Effector CD8-positive, alpha-beta T cell (primary cell): Measurements from ENCODE around the gene DLX6.

ENCODE experiments used
- DNase-seq: peaks from one replicate; lab custom pipeline; 2025; lab: John Stamatoyannopoulos, UW

DLX6 gene

GRCh38 chr7:96995406-96996110 is 9.8 kb upstream of the DLX6 start:
- DNase-seq, result no peak

GRCh38 chr7:96996111-96996957 is 9.0 kb upstream of the DLX6 start:
- no peak for DNase-seq

GRCh38 chr7:96996958-96997511 is 8.3 kb upstream of the DLX6 start:
- DNase-seq, result no peak

GRCh38 chr7:96997512-96998032 is 7.8 kb upstream of the DLX6 start:
- DNase-seq, result no peak

- no peak for DNase-seq
Measured at GRCh38 chr7:96998333-96998732, 7.0 kb upstream of the DLX6 start.

GRCh38 chr7:96998744-96999143 is 6.6 kb upstream of the DLX6 start:
- no peak for DNase-seq

GRCh38 chr7:97001221-97001620 is 4.1 kb upstream of the DLX6 start:
- no peak for DNase-seq

- no peak for DNase-seq
Measured at GRCh38 chr7:97001656-97002554, 3.4 kb upstream of the DLX6 start.

GRCh38 chr7:97002555-97003261 is 2.6 kb upstream of the DLX6 start:
- DNase-seq, result no peak

- DNase-seq, result no peak
Measured at GRCh38 chr7:97003262-97004246, 1.8 kb upstream of the DLX6 start.

GRCh38 chr7:97004247-97005182 is 838 bp upstream of the DLX6 start:
- DNase-seq, result no peak

- no peak for DNase-seq
Measured at GRCh38 chr7:97006055-97006815, 882 bp downstream of the DLX6 start.

GRCh38 chr7:97006816-97007582 is 1.6 kb downstream of the DLX6 start:
- no peak for DNase-seq

GRCh38 chr7:97007583-97007861 is 2.2 kb downstream of the DLX6 start:
- no peak for DNase-seq

GRCh38 chr7:97008275-97008917 is 3.0 kb downstream of the DLX6 start:
- DNase-seq, result no peak

GRCh38 chr7:97009753-97010732 is 4.7 kb downstream of the DLX6 start:
- no peak for DNase-seq
